Stimulated activated CD8-positive, alpha-beta memory T cell treated with anti-CD3 and anti-CD28 coated beads, Interleukin-12 subunit alpha, Interleukin-12 subunit beta, amount 100 ng/mL, for 24 hours (primary cell): ENCODE data around the gene ZFY.
A peak's percentile ranks its signal among the peaks of the same experiment; 100 is the strongest.

ENCODE experiments used
- DNase-seq: peaks from one replicate; pipeline ENCODE4 v3.0.0-alpha.2; 2020; ENCODE audit errors: extremely low read depth

ZFY gene

GRCh38 chrY:2934861-2935715 is at the start of gene ZFY:
TSS of gene ZFY (plus strand) at chrY:2935381. CDS start at chrY:2953937, 18,556 bp downstream.
- DNase-seq, result no peak

GRCh38 chrY:2885880-2886279 is 49.3 kb upstream of the ZFY start:
- DNase-seq, result no peak

GRCh38 chrY:2887386-2887785 is 47.8 kb upstream of the ZFY start:
- no peak for DNase-seq

- DNase-seq, result no peak
Observed at GRCh38 chrY:2887955-2888354, 47.2 kb upstream of the ZFY start.

GRCh38 chrY:2893471-2893870 is 41.7 kb upstream of the ZFY start:
- DNase-seq, result no peak

- no peak for DNase-seq
Observed at GRCh38 chrY:2896050-2896449, 39.1 kb upstream of the ZFY start.

- DNase-seq, result no peak
Observed at GRCh38 chrY:2907356-2907755, 27.8 kb upstream of the ZFY start.

GRCh38 chrY:2913066-2913815 is 21.9 kb upstream of the ZFY start:
- DNase-seq, result no peak

GRCh38 chrY:2934078-2934477 is 1.1 kb upstream of the ZFY start:
- DNase-seq, result no peak

GRCh38 chrY:2935716-2936435 is 695 bp downstream of the ZFY start:
- DNase-seq, result peak; percentile 67

GRCh38 chrY:2936436-2936750 is 1.2 kb downstream of the ZFY start:
- DNase-seq, result no peak

- no peak for DNase-seq
Observed at GRCh38 chrY:2937149-2937548, 2.0 kb downstream of the ZFY start.

GRCh38 chrY:2949590-2950252 is 14.5 kb downstream of the ZFY start:
- DNase-seq, result no peak

- no peak for DNase-seq
Observed at GRCh38 chrY:2950655-2951054, 15.5 kb downstream of the ZFY start.

- DNase-seq, result no peak
Observed at GRCh38 chrY:2952912-2953311, 17.7 kb downstream of the ZFY start.

GRCh38 chrY:2954735-2955134 is 19.6 kb downstream of the ZFY start:
- no peak for DNase-seq

- no peak for DNase-seq
Observed at GRCh38 chrY:2955561-2955960, 20.4 kb downstream of the ZFY start.

- no peak for DNase-seq
Observed at GRCh38 chrY:2962061-2962460, 26.9 kb downstream of the ZFY start.

- no peak for DNase-seq
Observed at GRCh38 chrY:2964814-2965213, 29.6 kb downstream of the ZFY start.

GRCh38 chrY:2965629-2966028 is 30.4 kb downstream of the ZFY start:
- DNase-seq, result no peak

GRCh38 chrY:2969561-2969960 is 34.4 kb downstream of the ZFY start:
- no peak for DNase-seq

- DNase-seq, result no peak
Observed at GRCh38 chrY:2972708-2973107, 37.5 kb downstream of the ZFY start.
